CD4-positive, alpha-beta T cell treated with Interleukin-2 at 100 ng/mL for 4 hours (primary cell): ENCODE data around the gene SCAPER.

Experiments used
- DNase-seq: peaks from one replicate; pipeline ENCODE4 v3.0.0-alpha.2; 2020; ENCODE audit warnings: low spot score

Gene SCAPER

DNA sequence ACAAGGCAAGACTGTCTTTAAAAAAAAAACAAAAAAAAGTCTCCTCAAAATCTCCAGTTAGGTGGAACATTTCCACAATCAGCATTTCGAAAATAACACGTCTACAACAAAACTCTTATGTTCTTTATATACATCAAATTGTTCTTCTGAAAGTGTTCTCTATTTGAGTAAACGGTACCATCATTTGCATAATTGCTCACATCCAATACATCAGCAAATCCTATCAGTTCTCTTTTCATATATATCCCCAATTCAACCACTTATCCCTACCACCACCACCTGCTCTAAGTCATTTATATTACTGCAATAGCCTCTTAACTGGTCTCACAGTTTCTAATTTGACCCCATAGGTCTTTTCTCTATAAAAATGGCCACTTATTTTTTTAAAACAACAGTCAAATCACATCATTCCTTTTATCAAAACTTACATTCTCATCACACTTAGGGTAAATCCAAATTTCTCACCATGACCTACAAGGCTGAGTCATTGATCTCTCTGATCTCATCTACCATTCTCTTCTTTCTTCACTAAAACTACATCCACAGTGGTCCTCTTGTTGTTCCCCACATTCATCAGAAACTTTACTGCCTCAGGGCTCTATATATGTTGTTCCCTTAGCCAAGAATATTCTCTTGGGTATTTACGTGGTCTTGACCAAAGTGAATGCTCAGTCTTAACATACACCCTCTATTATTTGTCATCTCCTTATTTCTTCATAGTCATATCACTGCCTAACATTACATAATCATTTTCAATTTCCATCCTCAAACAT lies 237.0 kb downstream of the SCAPER start:
- DNase-seq = no peak

DNA sequence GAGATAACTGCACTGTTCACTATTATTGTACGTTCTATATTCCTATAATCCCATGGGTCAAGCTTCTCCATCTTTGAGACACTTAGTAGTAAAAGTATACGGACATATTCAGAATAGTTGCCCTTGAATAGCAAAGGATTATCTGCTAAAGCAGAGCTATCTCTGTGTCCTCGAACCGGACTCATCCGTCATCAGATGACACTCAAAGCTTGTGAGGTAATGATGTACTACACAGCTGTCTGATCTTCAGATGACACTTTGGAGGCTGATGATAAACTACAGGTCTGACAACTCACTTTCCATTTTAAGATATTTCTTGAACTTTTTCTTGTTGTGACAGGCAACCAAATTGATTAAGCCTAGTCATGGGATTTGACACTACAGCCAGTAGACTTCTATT lies 240.2 kb downstream of the SCAPER start:
- no peak for DNase-seq

DNA sequence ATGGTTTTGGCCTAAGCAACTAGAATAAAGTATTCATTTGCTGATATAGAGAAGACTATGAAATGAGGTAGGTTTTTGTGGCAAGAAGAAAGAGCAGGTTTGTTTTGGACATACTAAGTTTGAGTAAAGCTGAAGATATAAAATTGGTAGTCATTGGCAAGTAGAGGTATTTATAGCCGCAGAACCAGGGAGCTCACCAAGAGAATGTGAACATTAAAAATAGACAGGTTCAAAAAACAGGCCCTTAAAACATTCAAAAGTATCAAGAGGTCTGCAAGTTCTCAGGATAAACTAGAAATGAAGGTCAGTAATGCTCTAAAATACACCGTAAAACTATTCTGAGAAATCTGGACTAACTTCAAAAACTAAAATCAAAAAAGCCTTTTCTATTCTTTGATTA lies 240.7 kb downstream of the SCAPER start:
- DNase-seq = no peak

DNA sequence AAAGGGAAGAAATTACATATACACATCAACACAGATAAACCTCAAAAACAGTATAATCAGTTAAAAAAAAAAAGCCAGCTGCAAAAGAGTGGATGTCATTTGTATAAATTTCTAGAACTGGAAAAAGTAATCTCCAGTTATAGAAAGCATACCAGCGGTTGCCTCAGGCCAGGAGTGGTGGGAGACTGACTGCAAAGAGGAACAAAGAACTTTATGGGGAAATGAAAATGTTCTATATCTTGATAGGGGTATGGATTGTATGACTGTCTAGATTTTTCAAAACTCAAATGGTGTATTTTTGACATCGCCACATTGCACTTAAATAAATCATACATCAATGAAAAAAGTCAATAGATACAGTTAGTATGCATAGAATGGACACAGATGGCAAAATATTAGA lies 241.6 kb downstream of the SCAPER start:
- no peak for DNase-seq

GRCh38 chr15:76648732-76649444 lies 256.3 kb downstream of the SCAPER start:
- no peak for DNase-seq

DNA sequence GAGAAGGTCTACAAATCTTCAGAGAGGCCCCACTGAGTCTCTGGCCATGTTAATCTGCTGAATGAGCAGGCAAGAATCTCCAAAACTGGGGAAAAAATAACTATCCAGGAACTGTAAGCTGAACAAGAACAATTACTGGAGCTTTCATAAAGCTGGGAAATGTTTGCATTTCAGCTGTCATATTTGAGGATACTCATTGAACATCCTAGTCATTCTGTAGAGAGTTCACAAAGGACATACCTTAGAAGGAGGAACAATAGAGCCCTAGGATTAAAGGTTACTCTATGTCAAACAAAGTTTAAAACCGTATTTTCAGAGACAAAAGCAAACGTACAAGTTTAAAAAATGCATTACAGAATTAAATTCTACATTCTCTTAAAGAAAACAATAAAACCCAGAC lies 257.5 kb downstream of the SCAPER start:
- DNase-seq = no peak

GRCh38 chr15:76644646-76645045 lies 260.5 kb downstream of the SCAPER start:
- no peak for DNase-seq

- DNase-seq = no peak
Measured at GRCh38 chr15:76642671-76643070, 262.5 kb downstream of the SCAPER start.

GRCh38 chr15:76637166-76637565 lies 268.0 kb downstream of the SCAPER start:
- no peak for DNase-seq

DNA sequence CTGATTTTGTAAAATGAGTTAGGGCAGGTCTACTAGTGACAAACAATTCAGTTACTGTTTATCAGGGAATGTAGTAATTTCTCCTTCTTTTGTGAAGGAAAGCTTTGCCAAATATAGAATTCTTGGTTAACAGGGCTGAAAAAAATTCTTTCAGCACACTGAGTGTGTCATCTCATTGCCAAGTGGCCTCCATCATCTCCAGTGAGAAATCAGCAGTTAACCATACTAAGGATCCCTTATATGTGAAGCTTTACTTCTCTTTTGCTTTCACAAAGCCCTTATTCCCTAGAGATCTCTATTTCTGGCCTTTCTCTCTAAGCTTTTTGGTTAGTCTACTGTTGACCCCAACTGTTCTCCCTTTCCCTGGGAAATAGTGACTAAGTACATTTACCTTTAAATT lies 269.1 kb downstream of the SCAPER start:
- DNase-seq = no peak

GRCh38 chr15:76626611-76627010 lies 278.5 kb downstream of the SCAPER start:
- no peak for DNase-seq

DNA sequence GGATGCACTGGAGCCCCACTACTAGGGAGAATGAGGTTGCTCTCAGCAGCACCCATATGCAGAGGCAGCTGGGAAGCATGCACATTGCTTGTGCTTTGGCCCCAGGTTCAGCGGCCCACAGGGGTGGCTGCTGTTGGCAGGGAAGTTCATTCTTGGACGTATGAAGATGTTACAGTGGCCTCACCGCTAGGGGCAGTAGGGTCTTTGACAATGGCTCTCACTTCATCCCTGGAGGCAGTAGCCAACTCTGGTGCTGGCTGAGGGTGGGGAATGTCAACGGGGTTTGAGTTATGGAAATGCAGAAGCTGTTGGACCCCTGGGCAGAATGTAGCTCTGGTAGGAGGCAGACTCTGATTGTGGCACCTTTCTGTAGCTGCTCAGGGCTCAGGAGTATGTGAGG lies 279.9 kb downstream of the SCAPER start:
- no peak for DNase-seq

DNA sequence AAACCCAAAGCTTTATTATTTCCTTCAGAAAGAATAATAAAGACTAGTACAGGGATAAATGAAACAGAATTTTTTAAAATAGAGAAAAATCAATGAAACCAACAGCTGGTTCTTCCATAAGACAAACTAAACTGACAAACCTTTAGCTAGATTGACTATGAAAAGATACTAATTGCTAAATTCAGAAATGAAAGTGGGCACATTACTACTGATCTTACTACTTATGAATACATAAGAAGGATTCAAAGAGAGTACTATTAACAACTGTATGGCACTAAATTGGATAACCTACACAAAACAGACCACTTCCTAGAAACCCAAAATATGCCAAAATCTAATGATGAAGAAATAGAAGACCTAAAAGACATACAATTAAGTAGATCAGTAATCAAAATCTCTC lies 290.4 kb downstream of the SCAPER start:
- DNase-seq = no peak

- no peak for DNase-seq
Measured at GRCh38 chr15:76588811-76589747, 316.1 kb downstream of the SCAPER start.

DNA sequence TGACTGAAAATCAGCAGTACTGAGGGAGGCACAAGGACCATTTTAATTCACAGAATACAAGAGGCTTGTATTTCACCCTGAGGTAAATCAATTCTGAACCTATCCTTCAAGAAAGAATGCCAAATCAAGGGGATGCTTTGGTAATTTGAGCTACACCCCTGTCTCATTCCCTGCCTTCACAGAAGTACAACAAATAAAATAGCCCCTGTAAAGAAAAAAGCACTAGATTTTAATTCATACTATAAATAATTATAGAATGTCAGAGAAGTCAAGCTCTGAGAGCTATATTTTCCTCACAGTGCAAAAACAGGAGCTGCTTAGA lies 319.6 kb downstream of the SCAPER start:
- no peak for DNase-seq

- DNase-seq = no peak
Measured at GRCh38 chr15:76584868-76585575, 320.1 kb downstream of the SCAPER start.

DNA sequence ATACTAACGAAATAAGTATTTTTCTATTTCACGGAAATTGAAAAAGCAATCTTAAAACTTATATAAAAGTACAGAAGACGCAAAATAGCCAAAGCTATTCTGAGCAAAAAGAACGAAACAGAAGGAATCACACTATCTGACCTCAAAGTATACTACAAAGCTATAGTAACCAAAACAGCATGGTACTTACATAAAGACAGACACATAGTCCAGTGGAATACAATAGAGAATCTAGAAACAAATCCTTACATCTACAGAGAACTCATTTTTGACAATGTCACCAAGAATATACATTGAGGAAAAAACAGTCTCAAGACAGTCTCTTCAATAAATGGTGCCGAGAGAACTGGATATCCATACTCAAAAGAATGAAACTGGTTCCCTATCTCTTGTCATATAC lies 322.6 kb downstream of the SCAPER start:
- no peak for DNase-seq

DNA sequence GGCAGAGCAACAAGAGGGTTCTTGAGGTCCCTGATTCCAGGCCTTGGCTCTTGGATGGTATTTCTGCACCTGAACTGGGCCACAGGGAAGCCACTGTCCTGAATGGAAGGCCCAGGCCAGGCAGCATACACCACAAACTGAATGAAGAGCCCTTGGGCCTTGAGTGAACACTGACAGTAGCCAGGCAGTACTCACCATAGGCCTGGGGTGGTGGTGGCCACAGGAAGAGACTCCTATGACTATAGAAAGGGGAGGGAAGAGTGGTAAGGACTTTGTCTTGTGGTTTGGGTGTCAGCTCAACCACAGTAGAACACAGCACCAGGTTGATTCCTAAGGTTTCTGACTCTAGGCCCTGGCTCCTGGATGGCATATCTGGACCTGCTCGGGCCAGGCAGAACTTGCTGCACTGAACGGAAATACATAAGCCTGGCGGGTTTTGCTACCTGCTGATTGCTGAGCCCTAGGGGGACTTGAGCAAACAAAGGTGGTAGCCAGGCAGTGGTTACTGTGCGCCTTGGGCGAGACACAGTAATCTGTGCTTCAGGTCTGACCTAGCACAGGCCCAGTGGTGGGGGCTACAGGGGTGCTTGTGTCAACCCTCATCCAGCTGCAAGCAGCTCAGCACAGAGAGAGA lies 327.1 kb downstream of the SCAPER start:
- DNase-seq = no peak

GRCh38 chr15:76576523-76577279 lies 328.4 kb downstream of the SCAPER start:
- no peak for DNase-seq

DNA sequence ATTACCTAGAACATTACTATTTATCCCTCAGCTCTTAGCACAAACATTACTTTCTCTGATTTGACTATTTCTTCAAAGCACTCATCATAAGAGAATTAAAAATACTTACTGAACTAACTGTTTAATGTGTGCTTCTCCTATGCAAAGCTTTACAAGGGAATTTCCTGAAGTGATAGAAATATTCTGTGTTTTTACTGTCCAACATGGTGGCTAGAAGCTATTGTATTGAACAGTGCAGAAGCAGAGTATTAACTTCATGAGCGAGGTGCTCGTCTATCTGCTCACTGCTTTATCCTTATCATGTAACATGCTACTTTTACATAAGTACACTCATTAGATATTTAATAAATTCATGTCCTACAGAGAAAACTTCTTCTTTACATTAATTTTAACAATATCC lies 329.5 kb downstream of the SCAPER start:
- DNase-seq = no peak

GRCh38 chr15:76575274-76575673 lies 329.9 kb downstream of the SCAPER start:
- no peak for DNase-seq
